ENCODE results near the gene IPO13.

The IPO13 gene

DNA sequence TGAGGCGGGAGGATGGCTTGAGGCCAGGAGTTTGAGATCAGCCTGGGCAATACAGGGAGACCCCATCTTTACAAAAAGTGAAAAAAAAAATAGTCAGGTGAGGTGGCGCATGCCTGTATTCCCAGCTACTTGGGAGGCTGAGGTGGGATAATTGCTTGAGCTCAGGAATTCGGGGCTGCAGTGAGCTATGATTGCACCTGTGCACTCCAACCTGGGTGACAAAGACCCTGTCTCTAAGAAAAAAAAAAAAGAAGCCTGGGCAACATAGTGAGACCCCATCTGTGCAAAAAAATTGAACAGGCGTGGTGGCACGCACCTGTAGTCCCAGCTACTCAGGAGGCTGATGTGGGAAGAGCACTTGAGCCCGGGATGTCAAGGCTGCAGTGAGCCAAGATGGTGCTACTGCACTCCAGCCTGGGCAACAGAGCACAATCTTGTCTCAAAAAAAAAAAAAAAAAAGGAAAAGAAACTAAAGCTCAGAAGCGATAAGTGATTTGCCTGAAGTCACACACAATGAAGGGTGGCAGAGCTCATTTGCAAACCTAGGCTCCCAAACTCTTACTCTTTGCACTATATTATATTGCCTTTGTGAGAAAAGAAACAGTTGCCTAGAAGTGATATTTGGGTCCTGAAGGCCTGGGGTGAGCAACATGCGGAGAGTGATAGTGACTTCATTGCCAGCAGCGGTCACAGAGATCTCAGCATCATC is 46.6 kb downstream of the IPO13 start:
- Histone ChIP-seq H3K4me3 (ENCODE audit: low read length) (no peak overlapping the region), H3K4me1 (ENCODE audit: control insufficient read depth, insufficient read depth, low read length) (peaks cover 7% of the 10 kb centered on the region), H3K9ac (ENCODE audit: low read length) (no peak overlapping the region), H3K9me3 (ENCODE audit: control insufficient read depth, low read length) (no peaks in the 10 kb centered on the region), H3K27me3 (replicated peaks; ENCODE audit: control insufficient read depth, insufficient read depth, low read length) (no peaks in the 10 kb centered on the region), H3K36me3 (ENCODE audit: control insufficient read depth, insufficient read depth, low read length, severe bottlenecking) (no peaks in the 10 kb centered on the region)
- DNase-seq (ENCODE audit: low read depth): no peak

GRCh38 chr1:43994071-43994470 is 47.3 kb downstream of the IPO13 start:
- no peaks in the 10 kb centered on the region for H3K27me3 ChIP-seq (replicated peaks; ENCODE audit: control insufficient read depth, insufficient read depth, low read length)
- DNase-seq (ENCODE audit: low read depth): no peak

DNA sequence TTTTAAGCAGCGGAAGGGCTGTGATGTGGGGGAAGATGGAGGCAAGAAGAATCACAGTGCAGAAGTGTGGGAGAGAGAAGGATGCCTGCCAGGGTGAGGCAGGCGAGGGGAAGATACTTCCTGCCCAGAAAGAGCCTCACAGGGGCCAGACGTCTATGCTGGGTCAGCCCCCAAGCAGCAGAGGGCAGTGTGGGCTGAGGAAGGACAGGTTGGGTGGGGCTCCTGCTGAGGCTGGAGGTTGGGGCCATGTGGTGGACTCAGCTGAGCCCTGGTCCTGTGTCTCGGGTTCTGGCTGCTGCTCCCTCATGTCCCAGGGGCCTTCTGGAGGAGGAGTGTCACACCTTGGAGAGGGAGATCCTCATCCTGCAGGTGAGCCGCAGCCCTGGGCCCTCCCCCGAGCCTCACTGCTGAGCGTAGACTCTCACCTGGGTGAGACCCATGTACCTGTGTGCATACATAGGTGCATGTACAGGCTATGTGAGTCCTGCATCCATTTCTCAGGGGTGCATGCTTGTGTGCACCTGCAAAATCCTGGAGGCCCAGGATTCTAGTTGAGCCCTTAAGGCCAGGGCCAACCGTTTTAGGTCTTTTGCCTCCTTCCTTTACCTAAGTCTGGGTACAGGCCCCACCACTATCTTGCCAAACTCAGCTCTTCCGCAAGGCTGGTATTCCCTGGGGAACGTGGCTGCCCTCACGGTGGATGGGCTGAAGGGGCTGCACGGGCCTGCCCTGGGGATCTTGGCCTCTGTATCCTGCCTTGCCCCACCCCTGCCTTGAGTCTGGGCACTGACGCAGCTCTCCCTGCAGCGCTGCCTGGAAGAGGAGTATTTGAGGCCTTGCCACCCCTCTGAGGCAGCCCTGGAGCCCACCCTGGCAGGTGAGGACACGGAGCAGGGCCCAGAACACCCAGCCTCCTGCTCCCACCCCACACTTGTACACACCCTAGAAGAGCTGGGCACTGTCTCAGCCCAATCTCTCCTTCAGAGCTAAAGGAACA is 48.3 kb downstream of the IPO13 start:
- H3K4me1 ChIP-seq (ENCODE audit: control insufficient read depth, insufficient read depth, low read length): peaks cover 7% of the 10 kb centered on the region
- H3K9me3 ChIP-seq (ENCODE audit: control insufficient read depth, low read length): no peaks in the 10 kb centered on the region
- no peaks in the 10 kb centered on the region for H3K27me3 ChIP-seq (replicated peaks; ENCODE audit: control insufficient read depth, insufficient read depth, low read length)
- no peak overlapping the region for H3K9ac ChIP-seq (ENCODE audit: low read length)
- H3K4me3 ChIP-seq (ENCODE audit: low read length): no peak overlapping the region
- DNase-seq (ENCODE audit: low read depth): peak; percentile 29
- H3K36me3 ChIP-seq (ENCODE audit: control insufficient read depth, insufficient read depth, low read length, severe bottlenecking): no peaks in the 10 kb centered on the region

More at GRCh38 chr1:43994071-43994470, 47.3 kb downstream of the IPO13 start:
- Histone ChIP-seq H3K9me3 (ENCODE audit: control insufficient read depth, low read length) (no peaks in the 10 kb centered on the region), H3K4me1 (ENCODE audit: control insufficient read depth, insufficient read depth, low read length) (peaks cover 7% of the 10 kb centered on the region), H3K9ac (ENCODE audit: low read length) (no peak overlapping the region), H3K4me3 (ENCODE audit: low read length) (no peak overlapping the region), H3K36me3 (ENCODE audit: control insufficient read depth, insufficient read depth, low read length, severe bottlenecking) (no peaks in the 10 kb centered on the region)

DNA sequence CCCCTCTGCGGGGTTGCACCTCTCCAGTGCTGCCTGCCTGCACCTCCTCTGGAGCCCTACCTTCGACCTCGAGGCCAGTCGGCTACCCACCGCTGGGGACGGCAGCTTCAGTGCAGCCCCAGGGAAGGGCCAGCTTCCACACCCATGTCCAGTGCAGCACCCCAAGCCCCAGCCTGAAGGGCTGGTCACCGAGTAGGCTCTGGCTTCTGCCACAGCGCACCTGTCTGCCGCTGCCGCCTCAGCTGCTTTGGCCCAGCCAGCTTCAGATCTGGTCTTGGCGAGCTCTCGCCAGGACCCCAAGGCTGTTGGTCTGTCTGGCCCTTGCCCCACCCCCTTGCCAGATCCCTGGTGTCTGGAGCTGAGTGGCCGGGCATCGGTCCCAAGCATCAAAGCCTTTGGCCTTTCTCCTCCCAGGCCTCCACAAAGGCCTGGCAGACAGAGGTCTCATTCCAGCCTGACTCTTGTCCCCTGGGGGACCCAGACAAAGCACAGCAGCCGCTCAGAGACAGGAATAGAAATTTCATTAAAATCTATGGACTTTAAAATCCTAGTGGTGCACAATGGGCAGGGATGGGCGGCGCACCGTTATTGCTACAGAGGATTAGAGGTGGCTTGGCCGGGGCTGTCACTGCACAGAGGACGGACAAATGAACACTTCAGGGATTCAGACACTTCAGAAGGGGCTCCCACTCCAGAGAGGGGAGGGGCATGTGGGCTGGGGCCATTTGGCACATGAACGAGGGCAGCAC is 49.4 kb downstream of the IPO13 start:
- no peaks in the 10 kb centered on the region for H3K27me3 ChIP-seq (replicated peaks; ENCODE audit: control insufficient read depth, insufficient read depth, low read length)
- peaks cover 6% of the 10 kb centered on the region for H3K36me3 ChIP-seq (ENCODE audit: control insufficient read depth, insufficient read depth, low read length, severe bottlenecking)
- no peaks in the 10 kb centered on the region for H3K9me3 ChIP-seq (ENCODE audit: control insufficient read depth, low read length)
- peaks cover 1% of the 10 kb centered on the region for H3K4me1 ChIP-seq (ENCODE audit: control insufficient read depth, insufficient read depth, low read length)
- DNase-seq (ENCODE audit: low read depth): no peak
- no peak overlapping the region for H3K4me3 ChIP-seq (ENCODE audit: low read length)
- H3K9ac ChIP-seq (ENCODE audit: low read length): no peak overlapping the region

- H3K9me3 ChIP-seq (ENCODE audit: control insufficient read depth, low read length): no peaks in the 10 kb centered on the region
- no peaks in the 10 kb centered on the region for H3K27me3 ChIP-seq (replicated peaks; ENCODE audit: control insufficient read depth, insufficient read depth, low read length)
- H3K36me3 ChIP-seq (ENCODE audit: control insufficient read depth, insufficient read depth, low read length, severe bottlenecking): peaks cover 6% of the 10 kb centered on the region
- H3K4me1 ChIP-seq (ENCODE audit: control insufficient read depth, insufficient read depth, low read length): no peaks in the 10 kb centered on the region
- no peak overlapping the region for H3K9ac ChIP-seq (ENCODE audit: low read length)
- DNase-seq (ENCODE audit: low read depth): no peak
- H3K4me3 ChIP-seq (ENCODE audit: low read length): no peak overlapping the region
Observed at GRCh38 chr1:43996733-43997115, 50.0 kb downstream of the IPO13 start.

DNA sequence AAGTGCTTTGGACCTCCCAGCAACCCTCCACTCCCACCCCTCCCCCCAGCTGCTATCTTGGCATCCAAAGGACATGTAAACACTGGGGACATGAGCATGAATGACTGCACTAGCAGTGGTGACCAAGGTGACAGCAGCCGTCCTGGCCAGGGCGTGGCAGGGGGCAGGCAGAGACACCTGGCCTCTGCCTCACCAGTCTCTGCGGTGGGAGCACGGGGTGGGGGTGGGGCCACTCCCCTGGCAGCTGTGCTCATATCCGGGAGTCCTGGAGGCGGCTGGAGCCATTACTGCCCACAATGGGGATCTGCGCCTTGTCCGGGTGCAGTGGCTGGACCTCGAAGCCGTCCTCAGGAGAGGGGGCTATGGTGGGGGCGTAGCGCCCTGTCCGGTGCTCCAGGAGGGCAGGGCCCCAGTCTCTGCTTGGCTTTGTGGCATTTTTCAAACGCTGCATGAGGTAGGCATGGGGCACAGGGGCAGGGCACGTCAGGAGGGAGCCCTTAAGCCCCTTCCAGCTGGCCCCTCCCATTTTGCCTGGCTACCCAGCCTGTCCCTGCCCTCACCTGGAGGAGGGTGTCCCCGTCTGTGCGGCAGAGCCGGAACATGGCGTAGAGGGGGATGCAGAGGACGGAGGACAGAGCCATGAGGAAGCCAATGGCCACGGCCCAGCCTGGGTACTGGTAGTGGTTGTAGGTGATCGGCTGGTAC is 50.7 kb downstream of the IPO13 start:
- Histone ChIP-seq H3K4me3 (ENCODE audit: low read length) (no peak overlapping the region), H3K4me1 (ENCODE audit: control insufficient read depth, insufficient read depth, low read length) (no peaks in the 10 kb centered on the region), H3K36me3 (ENCODE audit: control insufficient read depth, insufficient read depth, low read length, severe bottlenecking) (peaks cover 6% of the 10 kb centered on the region), H3K9ac (ENCODE audit: low read length) (no peak overlapping the region), H3K9me3 (ENCODE audit: control insufficient read depth, low read length) (no peaks in the 10 kb centered on the region), H3K27me3 (replicated peaks; ENCODE audit: control insufficient read depth, insufficient read depth, low read length) (no peaks in the 10 kb centered on the region)
- DNase-seq (ENCODE audit: low read depth): no peak

- H3K36me3 ChIP-seq (ENCODE audit: control insufficient read depth, insufficient read depth, low read length, severe bottlenecking): peaks cover 6% of the 10 kb centered on the region
- H3K9me3 ChIP-seq (ENCODE audit: control insufficient read depth, low read length): no peaks in the 10 kb centered on the region
- H3K27me3 ChIP-seq (replicated peaks; ENCODE audit: control insufficient read depth, insufficient read depth, low read length): no peaks in the 10 kb centered on the region
- no peaks in the 10 kb centered on the region for H3K4me1 ChIP-seq (ENCODE audit: control insufficient read depth, insufficient read depth, low read length)
- no peak overlapping the region for H3K9ac ChIP-seq (ENCODE audit: low read length)
- DNase-seq (ENCODE audit: low read depth): no peak
- H3K4me3 ChIP-seq (ENCODE audit: low read length): no peak overlapping the region
Observed at GRCh38 chr1:43998000-43998378, 51.2 kb downstream of the IPO13 start.

GRCh38 chr1:43999455-43999854 is 52.7 kb downstream of the IPO13 start:
- Histone ChIP-seq H3K36me3 (ENCODE audit: control insufficient read depth, insufficient read depth, low read length, severe bottlenecking) (peaks cover 6% of the 10 kb centered on the region), H3K9me3 (ENCODE audit: control insufficient read depth, low read length) (no peaks in the 10 kb centered on the region), H3K9ac (ENCODE audit: low read length) (no peak overlapping the region), H3K4me1 (ENCODE audit: control insufficient read depth, insufficient read depth, low read length) (no peaks in the 10 kb centered on the region), H3K4me3 (ENCODE audit: low read length) (no peak overlapping the region), H3K27me3 (replicated peaks; ENCODE audit: control insufficient read depth, insufficient read depth, low read length) (no peaks in the 10 kb centered on the region)
- DNase-seq (ENCODE audit: low read depth): no peak

- DNase-seq (ENCODE audit: low read depth): no peak
- no peak overlapping the region for H3K4me3 ChIP-seq (ENCODE audit: low read length)
- H3K9ac ChIP-seq (ENCODE audit: low read length): no peak overlapping the region
- H3K27me3 ChIP-seq (replicated peaks; ENCODE audit: control insufficient read depth, insufficient read depth, low read length): no peaks in the 10 kb centered on the region
- no peaks in the 10 kb centered on the region for H3K9me3 ChIP-seq (ENCODE audit: control insufficient read depth, low read length)
- H3K4me1 ChIP-seq (ENCODE audit: control insufficient read depth, insufficient read depth, low read length): no peaks in the 10 kb centered on the region
- H3K36me3 ChIP-seq (ENCODE audit: control insufficient read depth, insufficient read depth, low read length, severe bottlenecking): peaks cover 6% of the 10 kb centered on the region
Observed at GRCh38 chr1:44000122-44000665, 53.4 kb downstream of the IPO13 start.

- DNase-seq (ENCODE audit: low read depth): no peak
- no peaks in the 10 kb centered on the region for H3K27me3 ChIP-seq (replicated peaks; ENCODE audit: control insufficient read depth, insufficient read depth, low read length)
- peaks cover 4% of the 10 kb centered on the region for H3K4me1 ChIP-seq (ENCODE audit: control insufficient read depth, insufficient read depth, low read length)
Observed at GRCh38 chr1:44002165-44002564, 55.4 kb downstream of the IPO13 start.

More at GRCh38 chr1:44002165-44002564, 55.4 kb downstream of the IPO13 start:
- Histone ChIP-seq H3K4me3 (ENCODE audit: low read length) (no peak overlapping the region), H3K9ac (ENCODE audit: low read length) (no peak overlapping the region), H3K36me3 (ENCODE audit: control insufficient read depth, insufficient read depth, low read length, severe bottlenecking) (peaks cover 6% of the 10 kb centered on the region), H3K9me3 (ENCODE audit: control insufficient read depth, low read length) (no peaks in the 10 kb centered on the region)
